HG03108 (cell line): ENCODE data around the gene NID2.

Source experiments
- ATAC-seq: cut with Tn5 transposase; IDR thresholded peaks from one replicate; pipeline ENCODE4 v1.9.1; 2021; ENCODE audit warnings: moderate library complexity; ENCODE audit not compliant: unreplicated experiment

NID2 gene, protein sequence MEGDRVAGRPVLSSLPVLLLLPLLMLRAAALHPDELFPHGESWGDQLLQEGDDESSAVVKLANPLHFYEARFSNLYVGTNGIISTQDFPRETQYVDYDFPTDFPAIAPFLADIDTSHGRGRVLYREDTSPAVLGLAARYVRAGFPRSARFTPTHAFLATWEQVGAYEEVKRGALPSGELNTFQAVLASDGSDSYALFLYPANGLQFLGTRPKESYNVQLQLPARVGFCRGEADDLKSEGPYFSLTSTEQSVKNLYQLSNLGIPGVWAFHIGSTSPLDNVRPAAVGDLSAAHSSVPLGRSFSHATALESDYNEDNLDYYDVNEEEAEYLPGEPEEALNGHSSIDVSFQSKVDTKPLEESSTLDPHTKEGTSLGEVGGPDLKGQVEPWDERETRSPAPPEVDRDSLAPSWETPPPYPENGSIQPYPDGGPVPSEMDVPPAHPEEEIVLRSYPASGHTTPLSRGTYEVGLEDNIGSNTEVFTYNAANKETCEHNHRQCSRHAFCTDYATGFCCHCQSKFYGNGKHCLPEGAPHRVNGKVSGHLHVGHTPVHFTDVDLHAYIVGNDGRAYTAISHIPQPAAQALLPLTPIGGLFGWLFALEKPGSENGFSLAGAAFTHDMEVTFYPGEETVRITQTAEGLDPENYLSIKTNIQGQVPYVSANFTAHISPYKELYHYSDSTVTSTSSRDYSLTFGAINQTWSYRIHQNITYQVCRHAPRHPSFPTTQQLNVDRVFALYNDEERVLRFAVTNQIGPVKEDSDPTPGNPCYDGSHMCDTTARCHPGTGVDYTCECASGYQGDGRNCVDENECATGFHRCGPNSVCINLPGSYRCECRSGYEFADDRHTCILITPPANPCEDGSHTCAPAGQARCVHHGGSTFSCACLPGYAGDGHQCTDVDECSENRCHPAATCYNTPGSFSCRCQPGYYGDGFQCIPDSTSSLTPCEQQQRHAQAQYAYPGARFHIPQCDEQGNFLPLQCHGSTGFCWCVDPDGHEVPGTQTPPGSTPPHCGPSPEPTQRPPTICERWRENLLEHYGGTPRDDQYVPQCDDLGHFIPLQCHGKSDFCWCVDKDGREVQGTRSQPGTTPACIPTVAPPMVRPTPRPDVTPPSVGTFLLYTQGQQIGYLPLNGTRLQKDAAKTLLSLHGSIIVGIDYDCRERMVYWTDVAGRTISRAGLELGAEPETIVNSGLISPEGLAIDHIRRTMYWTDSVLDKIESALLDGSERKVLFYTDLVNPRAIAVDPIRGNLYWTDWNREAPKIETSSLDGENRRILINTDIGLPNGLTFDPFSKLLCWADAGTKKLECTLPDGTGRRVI (N-terminal part only)

DNA sequence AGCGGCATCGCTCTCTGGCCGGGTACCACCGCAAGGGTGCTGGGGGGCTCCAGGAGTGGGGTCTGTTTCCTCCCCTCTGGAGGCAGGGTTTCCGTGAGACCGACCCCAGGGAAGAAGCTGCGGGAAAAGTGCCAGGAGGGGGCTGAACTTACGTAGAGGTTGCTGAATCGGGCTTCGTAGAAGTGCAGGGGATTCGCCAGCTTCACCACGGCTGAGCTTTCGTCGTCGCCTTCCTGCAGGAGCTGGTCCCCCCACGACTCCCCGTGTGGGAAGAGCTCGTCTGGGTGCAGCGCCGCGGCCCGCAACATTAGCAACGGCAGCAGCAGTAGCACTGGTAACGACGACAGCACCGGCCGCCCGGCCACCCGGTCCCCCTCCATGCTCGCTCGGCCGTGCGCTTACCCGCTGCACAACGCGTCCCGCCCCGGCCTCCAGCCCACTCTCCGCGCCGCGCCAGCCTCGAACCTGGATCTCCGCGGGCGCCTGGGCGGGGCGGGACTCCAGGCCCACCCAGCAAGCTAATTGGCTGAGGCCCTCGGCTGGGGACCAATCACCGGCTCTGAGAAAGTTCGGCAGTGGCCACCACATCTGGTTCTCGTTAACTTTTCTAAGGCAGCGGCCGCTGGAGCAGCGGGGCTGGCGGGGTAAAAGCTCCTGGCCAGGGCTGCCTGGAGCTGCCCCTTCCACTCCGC is at the start of gene NID2:
NID2 (minus strand) TSS at position 445 of the 692 bp plus-strand sequence; CDS start at position 380, 65 bp downstream.
- no peak for ATAC-seq

DNA sequence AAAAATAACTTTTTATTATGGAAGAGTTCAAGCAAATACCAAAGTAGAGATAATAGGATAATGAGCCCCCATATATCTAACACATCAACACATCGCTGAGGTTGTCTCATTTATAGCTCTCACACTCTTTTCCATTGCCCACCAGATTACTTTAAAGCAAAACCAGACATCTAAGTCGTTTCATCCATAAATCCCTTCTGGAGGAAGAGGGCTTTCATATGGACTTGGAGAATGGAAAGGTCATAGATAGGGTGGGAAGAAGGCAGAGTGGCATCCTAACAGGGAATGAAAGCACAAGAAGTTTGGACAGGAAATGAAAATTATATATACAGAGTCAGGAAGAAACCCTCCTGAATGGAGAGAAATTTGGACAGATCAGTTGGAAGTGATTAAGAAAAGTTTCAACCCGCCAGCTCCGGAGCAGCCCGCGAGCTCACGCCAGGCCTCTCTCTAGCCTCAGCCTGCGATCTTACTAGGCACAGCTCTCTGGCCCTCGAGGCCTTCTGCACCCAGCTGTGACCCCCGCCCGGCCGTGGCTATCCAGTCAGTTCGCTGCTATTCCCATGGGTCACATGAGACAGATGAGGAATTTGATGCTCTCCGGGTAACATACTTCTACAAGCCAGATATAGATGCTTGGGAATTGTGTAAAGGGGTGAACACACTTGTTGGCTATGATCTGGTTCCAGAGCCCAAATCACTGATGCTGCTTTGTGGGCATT is 48.4 kb upstream of the NID2 start:
- no peak for ATAC-seq

DNA sequence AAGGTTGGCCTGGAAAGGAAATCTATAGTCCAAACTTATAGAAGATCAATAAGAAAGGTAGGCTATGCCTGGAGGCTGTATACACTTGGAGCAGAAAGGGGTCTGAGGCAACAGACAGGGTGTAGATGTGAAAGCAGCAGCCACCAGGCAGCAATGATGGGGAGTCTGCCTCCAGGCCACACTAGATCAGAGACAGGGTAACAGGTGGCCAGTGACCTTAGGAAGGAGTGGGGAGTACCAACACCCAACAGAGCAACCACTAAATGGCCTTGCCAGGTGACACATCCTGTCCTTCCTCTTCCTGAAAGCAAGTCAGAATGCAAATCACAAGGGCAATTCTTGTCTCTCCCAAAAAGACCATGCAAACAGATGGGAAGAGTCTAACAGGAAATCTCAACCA is 46.4 kb upstream of the NID2 start:
- no peak for ATAC-seq

DNA sequence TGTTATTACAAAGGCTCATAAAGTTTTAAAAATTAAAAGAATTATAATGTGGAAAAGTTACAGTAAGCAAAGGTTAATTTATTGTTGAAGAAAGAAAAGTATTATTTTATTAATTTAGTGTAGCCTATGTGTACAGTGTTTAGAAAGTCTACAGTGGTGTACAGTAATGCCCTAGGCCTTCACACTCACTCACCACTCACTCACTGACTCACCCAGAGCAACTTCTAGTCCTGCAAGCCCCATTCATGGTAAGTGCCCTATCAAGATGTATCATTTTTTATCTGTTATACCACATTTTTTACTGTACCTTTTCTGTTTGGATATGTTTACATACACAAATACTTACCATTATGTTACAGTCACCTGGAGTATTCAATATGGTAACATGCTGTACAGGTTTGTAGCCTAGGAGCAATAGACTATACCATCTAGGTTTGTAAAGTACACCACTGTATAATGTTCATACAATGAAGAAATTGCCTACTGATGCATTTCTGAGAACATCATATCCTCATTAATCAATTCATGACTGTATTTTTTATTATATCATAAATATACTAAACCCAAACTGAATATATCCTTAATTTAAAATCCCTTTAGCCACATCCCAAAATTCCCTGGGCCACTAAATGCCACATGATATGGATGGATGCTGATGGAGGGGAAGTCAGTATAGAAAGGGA is 43.6 kb upstream of the NID2 start:
- ATAC-seq = no peak

DNA sequence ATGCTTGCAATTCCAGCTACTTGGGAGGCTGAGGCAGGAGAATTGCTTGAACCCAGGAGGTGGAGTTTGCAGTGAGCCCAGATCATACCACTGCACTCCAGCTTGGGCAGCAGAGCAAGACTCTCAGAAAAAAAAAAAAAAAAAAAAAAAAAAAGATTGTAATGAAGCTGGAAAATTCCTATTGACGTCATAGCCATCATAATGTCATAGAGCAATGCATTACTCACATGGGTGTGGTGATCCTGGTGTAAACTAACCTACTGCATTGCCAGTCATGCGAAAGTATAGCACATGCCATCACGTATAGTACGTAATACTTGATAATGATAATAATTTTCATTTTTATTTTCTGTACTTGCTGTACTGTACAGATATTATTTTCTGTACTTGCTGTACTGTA is 42.7 kb upstream of the NID2 start:
- ATAC-seq = no peak

DNA sequence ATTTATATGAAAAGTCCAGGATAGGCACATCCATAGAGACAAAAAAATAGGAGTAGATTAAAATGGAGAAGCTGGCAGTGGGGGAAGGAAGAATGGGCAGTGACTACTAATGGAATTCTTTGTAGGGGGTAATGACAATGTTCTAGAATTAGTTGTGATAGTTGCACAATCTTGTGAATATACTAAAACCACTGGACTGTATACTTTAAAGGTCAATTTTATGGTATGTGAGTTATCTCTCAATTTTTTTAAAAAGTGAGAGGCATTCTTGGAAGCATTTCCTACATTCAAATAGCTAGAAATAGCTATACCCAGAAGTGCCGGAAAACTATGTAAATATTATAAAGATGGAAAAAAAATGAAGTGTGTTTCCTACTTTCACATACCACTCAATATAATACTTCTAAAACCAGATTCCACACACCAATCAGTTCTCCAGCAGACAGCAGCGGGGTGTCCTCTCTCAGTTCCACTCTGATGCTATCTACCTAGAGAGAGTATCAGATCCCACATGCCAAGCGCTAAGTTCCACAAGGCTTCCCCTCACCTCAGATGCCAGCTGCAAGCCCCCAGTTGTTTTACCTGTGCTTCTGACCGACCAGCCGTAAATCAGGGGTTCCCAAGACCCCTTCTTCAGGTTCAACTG is 41.7 kb upstream of the NID2 start:
- no peak for ATAC-seq

DNA sequence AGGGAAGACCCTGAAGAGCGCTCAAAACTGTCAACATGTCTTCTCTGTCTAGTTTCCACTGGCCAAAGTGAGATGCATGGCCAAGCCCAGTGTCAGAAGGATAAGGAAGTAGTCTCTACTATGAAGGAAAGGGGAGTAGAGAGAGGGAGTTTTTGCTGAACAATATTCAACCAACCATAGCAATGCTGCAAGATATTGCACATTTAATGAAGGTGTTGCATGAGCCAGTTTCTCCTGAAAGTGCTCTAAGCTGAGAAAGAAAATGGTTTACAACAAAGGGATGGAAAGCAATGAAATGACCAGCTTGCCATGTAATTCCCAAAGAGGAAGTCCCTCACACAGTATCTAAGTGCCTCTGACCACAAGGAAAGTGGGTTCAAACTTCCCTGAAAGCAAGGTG is 40.0 kb upstream of the NID2 start:
- no peak for ATAC-seq

DNA sequence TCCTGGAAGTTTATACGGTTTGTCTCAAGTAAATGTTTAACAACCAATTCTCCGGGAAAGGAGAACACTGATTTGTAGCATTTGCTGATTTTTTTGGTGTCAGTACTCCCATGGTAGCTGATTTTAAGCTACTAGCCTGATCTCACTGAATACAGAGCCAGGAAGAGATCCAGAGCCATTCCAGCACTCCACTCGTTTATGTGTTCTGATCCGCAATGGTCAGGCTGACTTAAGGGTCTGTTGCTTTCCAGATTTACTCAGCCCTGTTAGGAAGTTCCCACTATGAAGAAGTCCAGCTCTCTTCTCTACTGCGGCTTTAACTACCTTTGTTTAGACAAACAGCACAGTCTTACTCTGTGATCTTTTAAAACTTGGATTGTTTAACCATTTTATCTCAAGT is 38.0 kb upstream of the NID2 start:
- no peak for ATAC-seq

DNA sequence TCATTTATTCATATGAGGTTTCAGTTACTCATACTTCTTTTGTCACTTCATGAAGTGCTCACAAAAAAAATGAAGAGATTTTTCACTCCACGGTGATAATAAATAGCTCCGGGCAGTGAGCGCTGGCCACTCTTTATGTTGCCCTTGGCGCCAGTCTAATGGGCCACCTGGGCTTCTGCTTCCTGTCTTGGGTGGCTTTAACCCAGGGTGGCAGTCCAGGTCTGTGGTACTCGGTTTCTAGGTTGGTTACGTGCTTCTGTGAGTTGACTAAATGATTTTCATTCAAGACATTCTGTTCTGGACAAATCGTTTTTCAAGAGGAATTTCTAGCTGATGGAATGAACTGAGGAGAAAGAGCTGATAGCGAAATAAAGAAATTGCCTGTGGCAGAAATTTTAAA is 34.6 kb upstream of the NID2 start:
- no peak for ATAC-seq

DNA sequence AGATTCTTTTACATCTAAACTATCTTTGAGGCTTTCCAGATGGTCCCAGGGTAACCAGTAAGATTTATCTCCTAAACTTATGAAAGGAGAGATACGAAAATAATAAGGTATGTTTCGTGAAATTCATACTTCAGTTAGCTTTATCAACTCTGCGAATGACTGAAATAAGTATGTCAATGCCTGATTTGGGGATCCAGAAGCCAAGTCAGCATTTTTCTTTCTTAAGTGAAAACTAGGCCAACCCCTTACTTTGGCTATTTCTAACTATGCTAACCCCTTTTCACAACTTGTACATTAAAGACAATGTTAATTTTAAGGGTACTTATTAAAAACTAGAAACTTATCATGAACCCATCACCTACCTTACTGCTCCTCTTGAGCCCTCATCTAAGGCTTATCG is 26.9 kb upstream of the NID2 start:
- ATAC-seq = no peak

DNA sequence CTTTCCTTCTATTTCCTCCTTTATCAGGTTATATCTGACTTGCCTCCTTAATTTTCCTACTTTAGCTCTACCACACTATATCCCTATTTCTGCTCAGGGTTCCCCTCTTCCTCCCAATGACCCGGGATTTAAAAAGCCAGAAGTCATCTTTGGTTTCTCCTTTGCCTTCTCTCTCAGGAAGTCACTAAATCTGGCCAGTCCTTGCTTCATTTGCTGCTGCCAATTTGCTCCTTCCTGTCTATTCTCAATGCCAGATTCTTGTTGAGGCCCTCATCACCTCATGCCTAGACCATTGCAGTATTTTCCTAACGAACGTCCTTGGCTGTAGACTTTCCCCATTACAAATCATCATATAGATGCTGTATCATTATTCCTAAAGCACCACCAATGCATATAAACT is 26.5 kb upstream of the NID2 start:
- no peak for ATAC-seq

DNA sequence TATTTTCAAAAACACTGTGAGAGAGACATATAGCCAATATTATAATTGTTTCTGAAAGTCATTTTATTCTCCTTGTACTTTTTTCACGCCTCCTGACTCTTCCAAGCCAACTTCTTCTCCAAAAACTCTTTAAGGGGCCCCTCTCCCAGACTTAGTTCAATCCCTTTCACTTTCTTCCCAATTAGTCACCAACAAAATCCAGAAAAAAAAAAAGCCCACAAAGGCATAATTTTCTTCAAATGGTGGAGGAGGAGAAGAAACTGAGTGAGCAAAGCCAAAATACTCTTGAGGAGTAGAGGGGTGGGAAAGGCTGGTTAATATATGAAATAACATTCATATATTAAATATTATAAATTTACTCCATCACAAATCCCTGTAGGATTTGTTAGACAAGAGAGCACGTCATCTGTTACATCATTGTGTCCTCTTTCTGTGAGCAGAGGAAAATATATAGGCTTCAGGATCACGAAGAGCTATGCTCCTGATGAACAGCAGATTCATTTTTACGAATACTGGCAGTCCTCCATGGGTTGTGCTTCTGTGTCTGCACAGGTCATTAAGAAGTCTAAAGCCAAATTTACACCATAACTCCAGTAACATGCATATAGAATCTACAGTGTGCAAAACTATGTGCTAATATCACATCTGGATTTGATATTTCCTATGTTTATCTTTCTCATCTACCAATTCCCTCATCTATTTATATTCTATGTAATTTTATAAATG is 25.9 kb upstream of the NID2 start:
- ATAC-seq = no peak

DNA sequence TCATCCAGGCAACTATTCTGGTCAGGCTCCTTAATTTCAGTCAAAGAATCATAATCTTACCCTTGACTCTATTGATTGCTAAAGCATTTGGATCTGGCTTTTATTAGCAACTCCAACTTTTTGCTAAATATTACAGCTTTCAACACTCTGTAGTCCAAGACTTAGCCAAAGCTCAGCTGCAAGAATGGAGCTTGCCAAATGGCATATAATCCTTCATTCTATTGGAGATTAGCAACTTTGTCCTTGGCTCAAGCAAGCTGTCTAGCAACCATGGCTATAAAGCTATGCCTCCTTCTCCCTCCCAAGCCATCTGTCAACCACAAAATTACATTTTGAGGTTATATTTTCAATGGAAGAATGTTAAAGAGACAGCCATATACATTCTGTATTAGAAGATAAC is 23.1 kb upstream of the NID2 start:
- ATAC-seq = no peak

DNA sequence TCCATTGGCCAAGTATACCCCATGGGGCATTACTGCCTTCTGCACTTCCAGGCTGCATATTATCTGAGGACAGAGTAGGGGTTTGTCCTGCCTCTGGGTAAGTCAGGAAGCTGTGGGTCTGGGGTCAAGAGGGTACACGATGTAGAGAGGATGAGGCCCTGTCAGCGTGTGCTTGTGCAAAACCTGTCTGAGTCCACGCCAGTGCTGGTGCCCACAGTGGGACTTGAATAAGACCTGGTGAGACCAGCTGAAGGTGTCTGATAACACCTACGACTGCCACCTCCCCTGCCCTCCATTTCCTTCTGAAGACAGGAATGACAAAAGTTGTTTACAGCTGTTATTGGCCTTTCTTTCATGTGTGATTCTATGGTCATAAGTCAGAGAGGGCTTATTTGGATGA is 22.1 kb upstream of the NID2 start:
- no peak for ATAC-seq

DNA sequence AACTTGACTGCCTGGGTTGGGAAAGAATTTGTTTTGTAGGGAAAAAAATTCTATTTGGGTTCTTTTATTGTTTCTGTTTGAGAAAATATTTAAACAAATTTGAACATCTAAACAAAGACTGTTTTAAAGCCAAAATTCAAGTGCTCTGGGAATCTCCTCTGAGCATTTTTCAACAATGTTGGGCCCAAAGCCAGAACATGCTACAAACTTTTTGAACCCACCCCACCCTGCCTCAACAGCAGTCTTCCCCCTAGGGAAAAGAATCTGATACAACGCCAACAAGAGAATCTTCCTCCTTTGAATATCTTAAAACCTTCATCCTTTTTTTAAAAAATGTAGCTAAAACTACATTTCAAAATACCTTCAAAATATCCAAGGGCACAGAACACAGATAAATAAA is 20.4 kb upstream of the NID2 start:
- ATAC-seq = no peak

DNA sequence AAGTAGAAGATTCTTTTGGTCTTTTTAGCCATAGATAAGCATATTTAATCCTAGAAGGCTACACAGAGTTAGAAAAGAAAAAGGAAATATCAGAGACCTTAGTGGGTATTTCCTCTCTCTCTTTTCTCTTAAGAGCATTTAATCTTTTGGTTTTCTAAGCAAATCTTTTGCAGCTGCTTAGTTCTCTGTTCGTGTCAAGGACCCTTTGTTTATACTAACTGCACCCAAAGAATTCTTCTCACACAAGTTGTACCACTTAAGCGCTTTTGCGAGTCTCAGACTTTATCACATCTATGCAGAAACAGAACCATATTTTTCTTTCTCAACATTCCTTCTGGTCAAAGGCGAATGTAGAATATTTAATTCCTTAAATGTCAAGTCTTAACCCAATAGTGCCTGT is 17.9 kb upstream of the NID2 start:
- ATAC-seq = no peak

DNA sequence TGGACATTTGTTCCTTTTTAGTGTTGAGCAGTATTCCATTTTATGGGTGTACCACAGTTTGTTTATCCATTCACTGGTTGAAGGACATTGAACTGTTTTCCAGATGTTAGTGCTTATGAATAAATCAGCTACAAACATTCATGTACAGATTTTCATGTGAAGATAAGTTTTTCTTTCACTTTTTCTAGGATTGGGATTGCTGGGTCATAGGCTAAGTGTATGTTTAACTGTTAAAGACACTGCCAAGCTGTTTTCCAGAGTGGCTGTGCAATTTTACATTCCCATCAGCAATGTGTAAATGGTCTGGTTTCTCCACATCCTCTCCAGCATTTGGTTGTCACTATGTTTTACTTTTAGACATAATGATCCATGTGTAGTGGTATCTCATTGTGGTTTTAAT is 14.0 kb upstream of the NID2 start:
- no peak for ATAC-seq

DNA sequence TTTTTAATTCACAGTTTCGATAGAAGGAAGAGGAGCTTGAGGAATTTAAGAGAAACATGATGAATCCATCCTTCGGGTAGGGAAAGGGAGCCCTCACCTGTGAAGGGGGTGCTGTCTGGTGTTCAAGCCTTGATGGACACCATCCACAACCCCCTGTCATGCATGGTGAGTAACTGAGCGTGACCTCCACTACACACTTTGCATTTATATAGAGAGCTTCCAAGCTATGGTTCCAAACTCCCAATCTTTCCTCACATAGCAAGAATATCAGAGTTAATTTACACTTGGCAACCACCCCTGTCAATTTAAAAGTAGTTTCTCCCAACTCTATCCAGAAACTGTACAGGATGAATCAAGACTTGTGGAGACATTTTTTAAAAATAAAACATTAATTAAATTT is 13.1 kb upstream of the NID2 start:
- no peak for ATAC-seq
